Prostate gland (tissue), 2 donors: ENCODE data around the gene FAM20A. TPM values are rescaled to one million over a fixed set of nuclear protein-coding genes. Genes with fewer than 3 reads are reported as not detected.

Experiments used
- DNase-seq: peaks from one replicate; pipeline ENCODE4 v3.0.0-alpha.2; 2019; ENCODE audit warnings: low spot score
- H3K27ac ChIP-seq, 2 donors: fragments of 200-600 bp; sonication (generic); 2 replicates each; pipeline ENCODE4 v1.5.1; 2017 to 2019
- H3K27me3 ChIP-seq: fragments of 200-600 bp; sonication (generic); replicated peaks from 2 replicates; pipeline ENCODE4 v1.5.1; 2019; ENCODE audit not compliant: insufficient read depth
- H3K36me3 ChIP-seq, 2 donors: fragments of 200-600 bp; sonication (generic); 1 replicate in 1 of 2; 2 replicates in 1 of 2; pipeline versions ENCODE4 v1.5.1 to v1.8.1; 2017 to 2019
- H3K4me1 ChIP-seq: fragments of 200-600 bp; sonication (generic); replicated peaks from 2 replicates; pipeline ENCODE4 v1.5.1; 2019
- H3K4me3 ChIP-seq, 2 donors: fragments of 200-600 bp; sonication (generic); 2 replicates each; pipeline ENCODE4 v1.5.1; 2017 to 2019
- H3K9me3 ChIP-seq: fragments of 200-600 bp; sonication (generic); 2 replicates; pipeline ENCODE4 v1.5.1; 2017
- POLR2A ChIP-seq: fragments of 450-650 bp; IDR thresholded peaks from one replicate; pipeline ENCODE4 v1.6.1; 2016; ENCODE audit warnings: antibody characterized with exemption, mild to moderate bottlenecking
- POLR2AphosphoS5 ChIP-seq: sonication (generic); formaldehyde crosslinking; IDR thresholded peaks from one replicate; pipeline ENCODE4 v1.6.1; 2017; ENCODE audit warnings: antibody characterized with exemption
- whole genome bisulfite sequencing: methylation state at CpG from one replicate; pipeline ENCODE4 v1.1.5; 2018; 5-methylcytosine and 5-hydroxymethylcytosine counted together
- intact Hi-C: fragments of 100-400 bp; cut with DNase I; formaldehyde crosslinking; loops from one replicate; pipeline ENCODE4 v1.14.2; 2022
- total RNA-seq, 2 donors: library from RNA; depleted of rRNA; stranded (reverse); fragments of >200 nt; gene quantifications; one replicate each; pipeline ENCODE4 v1.1.0, GENCODE V29; 2016
- TF ChIP-seq, protein P1 (sequence below), 4 experiments: fragments of 200-600 bp in 2 of 4; fragments of 450-650 bp in 2 of 4; sonication (generic) in 2 of 4; IDR thresholded peaks; 1 replicate in 3 of 4; 2 replicates in 1 of 4; pipeline ENCODE4 v1.5.1; 2016 to 2019; ENCODE audit warnings: antibody characterized with exemption in 4 of 4, mild to moderate bottlenecking in 2 of 4, moderate library complexity in 2 of 4

FAM20A gene
- total RNA-seq, 2 donors from 2014 or later: 0.14 to 47.7 TPM

DNA sequence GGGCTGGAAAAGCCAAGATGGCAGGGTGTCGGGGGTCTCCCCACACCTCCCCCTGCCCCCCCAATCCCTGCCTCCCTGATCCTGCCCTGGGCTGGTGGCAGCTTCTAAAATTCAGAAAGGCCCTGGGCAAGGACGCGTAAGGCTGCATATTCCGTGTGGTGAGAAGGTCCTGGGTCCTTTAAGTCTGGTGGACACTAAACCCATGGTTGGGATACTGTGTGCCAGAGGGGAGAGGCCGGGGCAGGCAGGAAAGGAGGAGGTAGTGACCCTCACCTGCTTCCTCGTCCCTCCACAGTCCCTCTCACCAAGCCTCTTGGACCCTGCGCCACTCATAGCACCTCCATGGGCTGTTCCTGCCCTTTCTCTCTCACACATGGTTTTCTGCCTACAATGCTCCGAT is 60.2 kb downstream of the FAM20A start:
- Histone ChIP-seq H3K9me3 (no peaks in the 10 kb centered on the region), H3K4me1 (no peaks in the 10 kb centered on the region), H3K4me3 (no peak overlapping the region), H3K27ac (no peak overlapping the region), H3K36me3 (no peaks in the 10 kb centered on the region), H3K27me3 (no peaks in the 10 kb centered on the region)
- WGBS: 91% methylated on average over 8 of the region's 8 CpGs
- intact Hi-C loops: loop anchor here (5.0 kb wide), 1 partner anchor 216 kb away; no protein-coding TSS in a partner anchor
- DNase-seq: no peak
- TF ChIP-seq, protein P1, sequence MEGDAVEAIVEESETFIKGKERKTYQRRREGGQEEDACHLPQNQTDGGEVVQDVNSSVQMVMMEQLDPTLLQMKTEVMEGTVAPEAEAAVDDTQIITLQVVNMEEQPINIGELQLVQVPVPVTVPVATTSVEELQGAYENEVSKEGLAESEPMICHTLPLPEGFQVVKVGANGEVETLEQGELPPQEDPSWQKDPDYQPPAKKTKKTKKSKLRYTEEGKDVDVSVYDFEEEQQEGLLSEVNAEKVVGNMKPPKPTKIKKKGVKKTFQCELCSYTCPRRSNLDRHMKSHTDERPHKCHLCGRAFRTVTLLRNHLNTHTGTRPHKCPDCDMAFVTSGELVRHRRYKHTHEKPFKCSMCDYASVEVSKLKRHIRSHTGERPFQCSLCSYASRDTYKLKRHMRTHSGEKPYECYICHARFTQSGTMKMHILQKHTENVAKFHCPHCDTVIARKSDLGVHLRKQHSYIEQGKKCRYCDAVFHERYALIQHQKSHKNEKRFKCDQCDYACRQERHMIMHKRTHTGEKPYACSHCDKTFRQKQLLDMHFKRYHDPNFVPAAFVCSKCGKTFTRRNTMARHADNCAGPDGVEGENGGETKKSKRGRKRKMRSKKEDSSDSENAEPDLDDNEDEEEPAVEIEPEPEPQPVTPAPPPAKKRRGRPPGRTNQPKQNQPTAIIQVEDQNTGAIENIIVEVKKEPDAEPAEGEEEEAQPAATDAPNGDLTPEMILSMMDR (IDR thresholded peaks at IDR 0.05): no peak

DNA sequence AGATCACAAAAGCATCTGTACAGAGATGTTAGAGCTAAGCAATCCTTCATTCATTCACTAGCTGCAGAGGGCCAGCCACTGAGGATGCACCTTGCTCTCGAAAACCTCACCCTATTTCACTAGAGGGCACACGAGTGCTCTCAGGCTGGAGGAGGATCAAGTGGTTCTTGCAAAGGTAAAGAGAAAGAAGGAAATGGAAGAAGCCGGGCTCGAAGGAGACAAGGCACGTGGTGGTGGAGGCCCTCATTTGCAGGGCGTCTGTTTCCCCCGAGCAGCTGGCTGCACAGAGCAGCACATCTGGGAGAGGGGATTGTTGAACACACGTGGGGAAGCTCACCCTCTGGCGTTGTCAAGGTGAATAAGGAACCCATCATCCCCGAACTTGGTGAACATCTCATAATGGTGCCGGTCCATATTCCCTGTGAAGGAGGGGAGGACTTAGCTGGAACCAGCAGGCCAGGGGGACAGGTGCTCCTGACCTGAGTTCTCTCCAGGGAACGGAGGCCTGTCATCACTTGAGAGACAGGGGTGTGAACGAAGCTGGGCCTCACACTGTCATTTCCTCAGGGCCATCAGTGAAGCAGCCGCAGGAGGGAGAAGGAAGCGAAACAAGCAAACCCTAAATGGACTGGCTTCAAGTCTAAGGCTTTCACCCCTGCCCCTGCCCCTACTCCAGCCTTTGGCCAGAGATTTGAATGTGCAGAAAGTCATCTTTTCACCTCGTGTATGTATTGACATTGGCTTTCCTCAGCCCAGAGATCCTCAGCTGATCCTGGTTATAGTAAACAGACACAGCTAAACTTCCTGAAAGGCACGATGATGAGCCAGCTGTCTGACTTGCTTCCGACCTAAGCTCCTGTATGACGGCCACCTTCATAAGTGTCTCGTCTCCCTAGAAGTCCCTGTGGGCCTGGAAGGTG is 61.4 kb downstream of the FAM20A start:
- 60% methylated on average over 20 of the region's 20 CpGs for WGBS
- no peak for DNase-seq
- TF ChIP-seq POLR2AphosphoS5: peak; percentile 7
- TF ChIP-seq, protein P1 (IDR thresholded peaks at IDR 0.05): peak in 2 of 4 experiments; percentile 24 to 34
- no peak for TF ChIP-seq POLR2A

DNA sequence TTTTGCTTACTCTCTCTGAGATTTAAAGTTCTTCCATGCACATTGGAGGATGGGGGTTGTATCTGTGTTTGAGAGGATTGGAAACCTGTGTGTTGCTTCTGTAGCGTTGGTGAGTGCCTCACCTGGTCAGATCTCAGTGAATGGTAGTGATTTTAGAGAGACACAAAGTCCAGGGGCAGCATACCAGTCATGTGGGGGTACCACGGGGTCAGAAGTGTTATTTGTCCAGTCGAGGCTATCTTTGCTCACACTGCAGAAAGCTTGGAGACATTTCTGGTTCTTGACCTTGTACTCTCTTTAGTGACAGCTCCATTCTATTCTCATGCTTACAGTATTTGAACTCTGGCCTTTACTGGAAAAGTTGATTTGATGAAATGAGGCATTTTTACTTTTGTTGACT is 65.2 kb downstream of the FAM20A start:
- Histone ChIP-seq H3K36me3 (no peaks in the 10 kb centered on the region), H3K4me3 (no peak overlapping the region), H3K9me3 (no peaks in the 10 kb centered on the region), H3K27ac (no peak overlapping the region), H3K27me3 (no peaks in the 10 kb centered on the region), H3K4me1 (no peaks in the 10 kb centered on the region)
- TF ChIP-seq, protein P1 (IDR thresholded peaks at IDR 0.05): no peak
- TF ChIP-seq POLR2AphosphoS5 (no peak), POLR2A (no peak)
- intact Hi-C loops: loop anchor here (10.0 kb wide), 1 partner anchor 69 kb away; the partner anchor contains the start of gene FAM20A
- 79% methylated on average over 3 of the region's 3 CpGs for WGBS
- no peak for DNase-seq

More for the DNA sequence above, 61.4 kb downstream of the FAM20A start:
- Histone ChIP-seq H3K4me3 (no peak overlapping the region), H3K9me3 (no peaks in the 10 kb centered on the region), H3K36me3 (no peaks in the 10 kb centered on the region), H3K27me3 (no peaks in the 10 kb centered on the region), H3K27ac (no peak overlapping the region), H3K4me1 (no peaks in the 10 kb centered on the region)
- intact Hi-C loops: loop anchor here (5.0 to 10.0 kb wide), 2 partner anchors 65 to 217 kb away; partner anchors contain the start of gene FAM20A

DNA sequence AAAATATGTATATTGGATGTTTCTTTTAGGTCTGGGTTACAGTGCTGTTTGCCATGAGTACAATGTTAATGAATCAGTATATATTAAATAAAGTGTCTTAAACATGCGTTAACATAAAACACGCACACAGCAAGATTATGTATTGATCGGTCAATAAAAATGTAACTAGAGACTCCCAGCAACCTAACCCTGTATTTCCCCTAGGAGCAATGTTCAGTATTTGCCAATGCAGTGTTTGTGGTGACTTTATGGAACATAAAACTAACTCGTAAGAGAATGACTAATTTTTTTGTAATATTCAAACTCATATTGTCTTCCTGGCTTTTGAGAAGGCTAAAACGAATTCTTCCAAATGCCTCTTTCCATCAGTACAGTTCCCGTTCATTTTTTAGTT is 66.5 kb downstream of the FAM20A start:
- Histone ChIP-seq H3K9me3 (no peaks in the 10 kb centered on the region), H3K27ac (no peak overlapping the region), H3K27me3 (no peaks in the 10 kb centered on the region), H3K36me3 (peaks cover 0 to 11% of the 10 kb centered on the region in 2 donors), H3K4me3 (no peak overlapping the region), H3K4me1 (no peaks in the 10 kb centered on the region)
- DNase-seq: no peak
- TF ChIP-seq POLR2A: no peak
- TF ChIP-seq POLR2AphosphoS5: no peak
- TF ChIP-seq, protein P1 (IDR thresholded peaks at IDR 0.05): no peak
- WGBS: 77% methylated on average over 6 of the region's 6 CpGs
- intact Hi-C loops: loop anchor here (5.0 to 10.0 kb wide), 2 partner anchors 70 to 228 kb away; partner anchors contain the start of gene FAM20A
